ENCODE data around the gene UPK3A. TPM values are rescaled to one million over a fixed set of nuclear protein-coding genes. Genes with fewer than 3 reads are reported as not detected.

UPK3A gene
- total and polyA plus RNA-seq, 2 of the 8 experiments (the other 6 are each of a cell fraction or from before 2014, with no cell fraction given), result 0.35 to 1.7 TPM

GRCh38 chr22:45262931-45263462 lies 21.8 kb upstream of the UPK3A start (continued):
- TF ChIP-seq CHD1 (IDR thresholded peaks at IDR 0.05; ENCODE audit: low read depth, low read length), result no peak
- TF ChIP-seq TCF12 (IDR thresholded peaks at IDR 0.05; ENCODE audit: low read depth, low read length), result no peak
- no peak for TF ChIP-seq RFX5 (IDR thresholded peaks at IDR 0.05; ENCODE audit: borderline replicate concordance, low read depth, low read length)
- TF ChIP-seq EZH2 (IDR thresholded peaks at IDR 0.05; ENCODE audit: low read depth, low read length, severe bottlenecking), result no peak
